ENCODE measurements around the gene PCNX3.

DNA sequence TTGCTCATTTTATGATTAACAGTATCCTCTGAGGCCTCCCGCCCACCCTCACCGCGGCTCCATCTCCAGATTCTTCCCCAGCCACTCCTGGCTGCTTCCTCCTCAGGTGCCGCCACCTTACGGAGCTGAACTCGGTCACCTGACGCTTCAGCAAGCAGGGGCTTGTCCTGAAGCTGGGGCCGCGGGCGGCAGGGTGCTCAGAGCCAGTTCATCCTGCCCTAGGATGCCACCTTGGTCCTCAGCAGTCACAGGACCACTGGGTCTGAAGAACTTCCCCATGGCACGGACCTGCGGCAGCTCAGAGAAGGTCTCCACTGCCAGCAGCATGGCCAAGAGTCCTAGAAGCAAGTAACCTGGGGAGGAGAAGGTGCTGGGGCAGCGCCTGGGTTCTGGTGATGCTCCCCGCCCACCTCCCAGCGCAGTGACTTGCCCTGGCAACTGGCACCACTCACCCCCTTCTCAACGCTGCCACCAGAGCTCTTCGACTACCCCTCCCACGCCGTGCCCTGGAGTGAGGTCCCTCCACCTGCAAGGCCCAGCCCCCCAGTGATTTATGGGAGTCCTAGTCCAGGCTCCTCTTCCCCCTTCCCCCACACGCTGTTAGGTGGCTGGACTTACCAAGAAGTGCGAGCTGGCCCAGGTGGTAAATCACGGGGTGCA lies 22.6 kb upstream of the PCNX3 start:
- TF ChIP-seq, protein P1, sequence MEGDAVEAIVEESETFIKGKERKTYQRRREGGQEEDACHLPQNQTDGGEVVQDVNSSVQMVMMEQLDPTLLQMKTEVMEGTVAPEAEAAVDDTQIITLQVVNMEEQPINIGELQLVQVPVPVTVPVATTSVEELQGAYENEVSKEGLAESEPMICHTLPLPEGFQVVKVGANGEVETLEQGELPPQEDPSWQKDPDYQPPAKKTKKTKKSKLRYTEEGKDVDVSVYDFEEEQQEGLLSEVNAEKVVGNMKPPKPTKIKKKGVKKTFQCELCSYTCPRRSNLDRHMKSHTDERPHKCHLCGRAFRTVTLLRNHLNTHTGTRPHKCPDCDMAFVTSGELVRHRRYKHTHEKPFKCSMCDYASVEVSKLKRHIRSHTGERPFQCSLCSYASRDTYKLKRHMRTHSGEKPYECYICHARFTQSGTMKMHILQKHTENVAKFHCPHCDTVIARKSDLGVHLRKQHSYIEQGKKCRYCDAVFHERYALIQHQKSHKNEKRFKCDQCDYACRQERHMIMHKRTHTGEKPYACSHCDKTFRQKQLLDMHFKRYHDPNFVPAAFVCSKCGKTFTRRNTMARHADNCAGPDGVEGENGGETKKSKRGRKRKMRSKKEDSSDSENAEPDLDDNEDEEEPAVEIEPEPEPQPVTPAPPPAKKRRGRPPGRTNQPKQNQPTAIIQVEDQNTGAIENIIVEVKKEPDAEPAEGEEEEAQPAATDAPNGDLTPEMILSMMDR (optimal IDR thresholded peaks at IDR 0.05 in 1 of 3, IDR thresholded peaks at IDR 0.05 in 1 of 3, conservative IDR thresholded peaks at IDR 0.05 in 1 of 3; ENCODE audit: extremely low read depth in 1 of 3, insufficient read depth in 2 of 3, low read length in 3 of 3) = no peak
- no peak for TF ChIP-seq EZH2 (IDR thresholded peaks at IDR 0.05; ENCODE audit: low read length)
